NB4 (cell line): ENCODE measurements around the gene TAS1R2.

Source experiments
- DNase-seq: peaks from one replicate; pipeline ENCODE4 v3.0.0; 2010; ENCODE audit warnings: low read depth
- H3K4me3 ChIP-seq: one replicate; pipeline ENCODE4 v1.5.1; 2011; ENCODE audit warnings: mild to moderate bottlenecking, low read depth, low read length, moderate library complexity
- MYC ChIP-seq: IDR thresholded peaks from 2 replicates; pipeline ENCODE4 v1.6.1; 2011; ENCODE audit warnings: low read depth, low read length
- POLR2A ChIP-seq: IDR thresholded peaks from 2 replicates; pipeline ENCODE4 v1.6.1; 2011; ENCODE audit warnings: mild to moderate bottlenecking; ENCODE audit not compliant: insufficient read length; ENCODE audit errors: extremely low read depth
- TF ChIP-seq, protein P1 (sequence below): IDR thresholded peaks from 2 replicates; pipeline ENCODE4 v1.6.1; 2011; ENCODE audit warnings: low read depth, low read length
- TF ChIP-seq, protein P2 (sequence below): IDR thresholded peaks from one replicate; pipeline ENCODE4 v1.5.1; 2012; ENCODE audit warnings: low read depth, low read length

The TAS1R2 gene

DNA sequence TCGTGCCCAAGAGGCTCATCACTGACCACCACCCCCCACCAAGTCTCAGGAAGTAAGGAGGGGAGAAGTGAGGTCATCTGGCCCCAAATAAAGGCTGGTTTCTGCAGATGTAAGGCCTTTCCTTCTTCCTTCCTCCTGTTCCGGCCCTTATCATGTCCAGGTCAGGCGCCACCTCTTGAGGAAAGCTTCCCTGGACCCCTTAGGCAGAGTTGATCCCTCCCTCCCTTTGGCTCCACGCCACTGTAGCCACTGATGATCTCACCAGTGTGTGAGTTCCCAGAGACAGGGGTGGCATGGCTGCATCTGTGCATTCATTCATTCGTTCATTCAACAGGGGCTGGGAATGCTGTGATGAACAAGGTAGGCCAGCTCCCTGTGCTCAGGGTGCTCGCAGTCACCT, 59.2 kb downstream of the TAS1R2 start:
- DNase-seq = no peak
- no peak overlapping the region for H3K4me3 ChIP-seq
- TF ChIP-seq, protein P1, sequence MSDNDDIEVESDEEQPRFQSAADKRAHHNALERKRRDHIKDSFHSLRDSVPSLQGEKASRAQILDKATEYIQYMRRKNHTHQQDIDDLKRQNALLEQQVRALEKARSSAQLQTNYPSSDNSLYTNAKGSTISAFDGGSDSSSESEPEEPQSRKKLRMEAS = no peak
- TF ChIP-seq MYC (no peak), POLR2A (no peak)
- TF ChIP-seq, protein P2, sequence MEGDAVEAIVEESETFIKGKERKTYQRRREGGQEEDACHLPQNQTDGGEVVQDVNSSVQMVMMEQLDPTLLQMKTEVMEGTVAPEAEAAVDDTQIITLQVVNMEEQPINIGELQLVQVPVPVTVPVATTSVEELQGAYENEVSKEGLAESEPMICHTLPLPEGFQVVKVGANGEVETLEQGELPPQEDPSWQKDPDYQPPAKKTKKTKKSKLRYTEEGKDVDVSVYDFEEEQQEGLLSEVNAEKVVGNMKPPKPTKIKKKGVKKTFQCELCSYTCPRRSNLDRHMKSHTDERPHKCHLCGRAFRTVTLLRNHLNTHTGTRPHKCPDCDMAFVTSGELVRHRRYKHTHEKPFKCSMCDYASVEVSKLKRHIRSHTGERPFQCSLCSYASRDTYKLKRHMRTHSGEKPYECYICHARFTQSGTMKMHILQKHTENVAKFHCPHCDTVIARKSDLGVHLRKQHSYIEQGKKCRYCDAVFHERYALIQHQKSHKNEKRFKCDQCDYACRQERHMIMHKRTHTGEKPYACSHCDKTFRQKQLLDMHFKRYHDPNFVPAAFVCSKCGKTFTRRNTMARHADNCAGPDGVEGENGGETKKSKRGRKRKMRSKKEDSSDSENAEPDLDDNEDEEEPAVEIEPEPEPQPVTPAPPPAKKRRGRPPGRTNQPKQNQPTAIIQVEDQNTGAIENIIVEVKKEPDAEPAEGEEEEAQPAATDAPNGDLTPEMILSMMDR = no peak

DNA sequence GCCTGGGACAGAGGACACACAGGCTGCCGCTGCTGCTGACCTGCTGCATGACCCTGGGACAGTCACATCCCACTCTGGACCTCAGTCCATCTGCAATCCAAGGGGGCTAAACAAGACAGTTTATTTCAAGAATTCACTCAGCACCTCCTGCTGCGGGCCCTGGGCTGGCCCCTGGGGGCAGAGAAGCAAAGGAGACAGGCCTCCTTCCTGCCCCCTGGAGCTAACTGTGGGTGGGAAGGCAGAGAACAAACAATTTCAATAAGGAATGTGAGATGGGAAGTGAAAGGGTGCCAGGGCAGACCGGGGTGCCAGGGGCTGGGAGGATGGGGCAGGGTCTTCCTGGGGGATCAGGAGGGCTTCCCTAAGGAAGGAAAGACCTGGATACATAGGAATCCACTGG, 60.0 kb downstream of the TAS1R2 start:
- no peak overlapping the region for H3K4me3 ChIP-seq
- TF ChIP-seq POLR2A = no peak
- no peak for TF ChIP-seq MYC
- DNase-seq = no peak

DNA sequence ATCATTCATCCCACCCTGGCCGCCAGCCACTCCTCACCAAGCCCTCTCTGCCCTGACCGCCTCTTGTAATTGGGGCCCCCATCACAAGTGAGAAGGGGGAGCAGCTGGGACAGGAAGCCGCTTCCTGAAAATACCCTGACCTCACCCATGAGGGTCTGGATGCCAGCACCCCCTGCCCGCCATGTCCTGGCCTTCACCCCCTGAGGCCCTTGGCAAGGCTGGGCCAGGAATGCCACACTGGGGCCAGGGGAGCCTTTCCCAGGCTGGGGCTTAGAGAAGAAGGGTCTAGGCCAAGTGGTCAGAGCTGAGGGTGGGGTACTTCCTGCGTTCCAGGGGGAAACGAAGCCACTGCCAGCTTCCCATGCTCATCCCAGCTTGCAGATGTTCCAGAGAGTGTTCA, 60.5 kb downstream of the TAS1R2 start:
- H3K4me3 ChIP-seq = no peak overlapping the region
- TF ChIP-seq, protein P2 = no peak
- TF ChIP-seq POLR2A (no peak), MYC (no peak)
- TF ChIP-seq, protein P1 = no peak
- no peak for DNase-seq

DNA sequence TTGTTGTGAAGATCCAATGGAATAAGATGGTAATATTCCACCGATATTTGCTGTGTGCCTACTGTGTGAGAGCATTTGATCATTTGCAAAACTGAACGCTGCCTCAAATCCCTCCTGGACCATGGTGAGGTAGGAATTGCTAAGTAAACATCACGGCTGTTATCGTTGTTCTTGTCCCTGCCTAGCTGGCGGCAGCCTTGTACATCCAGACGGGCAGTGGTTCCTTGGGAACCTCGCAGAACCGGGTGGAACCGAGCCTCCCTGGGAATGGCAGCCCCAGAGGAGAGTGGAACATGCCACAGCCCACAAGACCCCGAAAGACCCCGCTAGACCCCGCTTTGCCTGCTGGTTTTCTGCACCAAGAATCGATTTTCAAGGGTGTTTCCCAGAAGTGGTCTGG, 60.9 kb downstream of the TAS1R2 start:
- DNase-seq = no peak
- H3K4me3 ChIP-seq = no peak overlapping the region
- TF ChIP-seq POLR2A = no peak
- no peak for TF ChIP-seq MYC
- TF ChIP-seq, protein P1 = no peak
- TF ChIP-seq, protein P2 = no peak

DNA sequence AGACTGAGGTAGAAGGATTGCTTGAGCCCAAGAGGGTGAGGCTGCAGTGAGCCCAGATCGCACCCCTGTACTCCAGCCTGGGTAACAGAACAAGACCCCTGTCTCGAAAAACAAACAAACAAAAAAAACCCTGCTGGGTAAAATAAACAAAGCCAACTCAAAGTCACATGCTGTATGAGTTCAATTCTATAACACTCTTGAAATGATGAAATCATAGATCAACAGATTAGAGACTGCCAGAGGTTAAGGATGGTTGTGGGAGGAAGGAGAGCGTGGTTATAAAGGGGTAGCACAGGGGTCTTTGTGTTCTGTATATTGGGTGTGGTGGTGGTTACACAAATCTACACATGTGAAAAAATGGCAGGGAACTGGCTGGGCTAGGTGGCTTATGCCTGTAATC, 62.5 kb downstream of the TAS1R2 start:
- H3K4me3 ChIP-seq = no peak overlapping the region
- TF ChIP-seq, protein P1 = no peak
- TF ChIP-seq, protein P2 = no peak
- TF ChIP-seq MYC = no peak
- no peak for TF ChIP-seq POLR2A
- DNase-seq = no peak

DNA sequence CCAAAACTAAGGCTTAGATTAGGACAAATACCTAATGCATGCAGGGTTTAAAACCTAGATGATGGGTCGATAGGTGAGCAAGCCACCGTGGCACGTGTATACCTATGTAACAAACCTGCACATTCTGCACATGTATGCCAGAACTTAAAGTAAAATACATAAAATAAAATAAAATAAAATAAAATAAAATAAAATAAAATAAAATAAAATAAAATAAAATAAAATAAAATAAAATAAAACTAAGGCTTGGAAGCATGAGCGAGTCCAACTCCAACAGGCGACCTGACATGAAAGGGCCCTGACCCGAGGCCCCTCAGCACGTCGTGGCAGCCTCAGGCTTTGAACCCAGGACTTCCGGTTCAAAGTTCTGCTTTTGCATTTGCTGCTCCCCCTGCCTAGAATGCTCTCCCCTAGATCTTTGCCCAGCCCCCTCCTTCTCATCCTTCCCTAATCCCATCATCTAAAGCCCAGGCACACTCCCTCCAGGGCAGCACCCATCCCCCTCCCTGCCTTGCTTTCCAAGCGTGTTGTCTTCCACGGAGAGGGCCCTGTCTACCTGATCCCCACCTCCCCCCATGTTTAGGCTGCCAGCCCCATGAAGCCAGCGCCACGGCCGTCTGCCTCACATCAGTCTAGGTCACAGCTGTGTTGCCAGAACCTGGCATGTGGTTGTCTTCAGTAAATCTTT, 64.3 kb downstream of the TAS1R2 start:
- TF ChIP-seq, protein P2 = no peak
- TF ChIP-seq MYC (no peak), POLR2A (no peak)
- TF ChIP-seq, protein P1 = no peak
- H3K4me3 ChIP-seq = no peak overlapping the region
- DNase-seq = no peak
